GM19351 (cell line): ENCODE data around the gene SOX11.
"Not testable (repeated sequence)": the region's sequence is repeated elsewhere in the genome, so short reads cannot be mapped to it uniquely, and the experiment has no call there.

ENCODE experiments used
- ATAC-seq: cut with Tn5 transposase; IDR thresholded peaks from one replicate; pipeline ENCODE4 v1.9.1; 2021; ENCODE audit warnings: mild to moderate bottlenecking, moderate library complexity; ENCODE audit not compliant: unreplicated experiment

SOX11 gene

GRCh38 chr2:5691985-5692529, at the start of gene SOX11:
Gene SOX11 (plus strand): TSS chr2:5692384. CDS start chr2:5692722, 338 bp downstream.
- ATAC-seq: no peak

DNA sequence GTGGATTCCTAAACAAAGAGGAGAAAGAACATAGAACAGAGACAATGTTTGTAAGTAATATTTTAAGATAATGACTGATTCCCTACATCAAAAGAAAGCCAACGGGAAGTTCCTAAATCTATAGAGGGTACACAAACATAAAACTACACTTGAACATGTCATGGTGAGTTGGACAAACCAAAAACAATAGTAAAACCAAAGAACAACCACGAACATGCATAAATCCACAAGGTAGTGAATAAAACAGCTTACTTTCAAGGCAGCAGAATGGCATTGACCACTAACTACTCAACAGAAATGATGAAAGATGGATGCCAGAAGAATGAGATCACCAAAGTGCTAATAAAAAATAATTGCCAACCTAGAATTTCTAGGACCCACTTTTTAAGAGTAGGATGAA, 39.5 kb upstream of the SOX11 start:
- not testable (repeated sequence) for ATAC-seq

- ATAC-seq: not testable (repeated sequence)
Observed at GRCh38 chr2:5653756-5654155, 38.4 kb upstream of the SOX11 start.

DNA sequence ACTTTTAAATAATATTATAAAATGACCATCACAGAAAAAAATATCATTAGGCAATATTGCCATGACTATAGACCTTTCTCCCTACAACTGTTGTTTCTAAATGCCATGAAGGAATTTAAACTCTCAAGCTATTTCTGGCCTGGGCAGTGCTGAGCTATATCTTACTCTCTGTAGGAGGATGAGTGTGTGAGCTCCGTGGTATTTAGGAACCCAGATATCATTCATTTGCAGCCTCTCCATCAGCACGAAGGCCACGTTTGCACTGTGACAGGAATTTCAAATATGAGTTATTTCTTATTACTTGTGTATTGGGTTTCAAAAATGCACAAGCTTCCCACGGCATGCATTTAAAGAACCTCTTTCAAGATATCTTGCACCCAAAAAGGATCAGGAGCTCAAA, 35.0 kb upstream of the SOX11 start:
- ATAC-seq: no peak

DNA sequence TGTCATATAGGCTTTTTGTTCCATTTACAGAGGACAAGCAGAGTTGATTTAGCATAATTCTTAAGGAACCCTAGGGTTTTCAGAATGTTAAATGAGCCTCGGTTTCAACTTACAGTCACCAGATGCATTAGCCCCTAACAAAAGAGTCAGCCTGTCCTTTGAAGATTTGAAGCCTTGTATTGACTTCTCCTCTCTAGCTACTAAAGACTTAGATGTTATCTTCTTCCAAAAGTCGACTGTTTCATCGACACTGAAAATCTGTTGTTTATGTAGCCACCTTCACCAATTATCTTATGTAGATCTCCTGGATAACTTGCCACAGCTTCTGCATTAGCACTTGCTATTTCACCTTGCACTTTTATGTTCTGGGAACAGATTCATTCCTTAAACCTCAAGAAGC, 31.6 kb upstream of the SOX11 start:
- no peak for ATAC-seq

GRCh38 chr2:5661362-5661761, 30.8 kb upstream of the SOX11 start:
- ATAC-seq: no peak

DNA sequence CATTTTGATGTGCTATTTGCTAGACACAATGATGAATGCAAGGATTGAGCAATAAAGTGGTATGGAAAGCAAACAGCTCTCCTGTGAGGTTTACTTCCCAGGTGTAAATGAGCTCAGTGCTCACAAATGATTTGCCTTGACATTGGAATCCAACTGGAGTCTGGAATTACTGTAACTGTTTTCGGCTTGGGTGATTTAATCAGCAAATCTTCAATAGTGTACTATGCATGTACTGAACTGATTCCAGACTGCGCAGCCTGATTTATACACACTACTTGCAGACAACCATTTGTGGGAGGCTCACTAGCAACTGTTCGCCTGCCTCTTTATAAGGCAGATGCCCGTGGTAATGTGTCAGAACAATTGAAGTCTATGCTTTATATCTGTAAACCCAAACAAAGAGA, 27.9 kb upstream of the SOX11 start:
- ATAC-seq: no peak

- no peak for ATAC-seq
Observed at GRCh38 chr2:5665066-5665465, 27.1 kb upstream of the SOX11 start.

- ATAC-seq: no peak
Observed at GRCh38 chr2:5666798-5667197, 25.4 kb upstream of the SOX11 start.

- ATAC-seq: not testable (repeated sequence)
Observed at GRCh38 chr2:5667655-5668054, 24.5 kb upstream of the SOX11 start.

DNA sequence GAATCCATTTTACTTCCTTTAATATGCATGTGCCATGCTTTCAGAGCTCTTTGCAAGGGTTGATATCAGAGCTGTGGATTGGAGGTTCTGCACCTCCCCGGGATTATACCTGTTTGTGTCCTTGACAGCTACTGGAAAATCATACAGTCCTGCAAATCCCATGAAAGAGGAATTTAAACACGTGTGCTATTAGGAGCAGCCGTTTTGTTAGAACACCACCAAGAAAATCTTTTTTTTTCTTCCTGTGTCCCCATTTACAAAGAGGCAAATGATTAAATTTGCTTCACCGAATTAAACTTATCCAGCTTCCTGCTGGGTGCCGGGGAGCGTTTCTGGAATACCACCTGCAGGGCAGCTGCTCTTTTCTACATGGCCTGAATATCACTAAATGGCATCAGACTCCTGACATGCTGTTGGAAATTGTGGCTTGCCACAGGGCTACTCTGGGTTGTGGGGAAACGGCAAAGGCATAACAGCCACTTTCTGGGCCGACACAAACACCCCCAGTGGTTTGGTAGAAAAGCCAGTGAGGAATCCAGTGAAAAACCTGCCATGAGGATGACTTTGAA, 23.4 kb upstream of the SOX11 start:
- ATAC-seq: no peak

DNA sequence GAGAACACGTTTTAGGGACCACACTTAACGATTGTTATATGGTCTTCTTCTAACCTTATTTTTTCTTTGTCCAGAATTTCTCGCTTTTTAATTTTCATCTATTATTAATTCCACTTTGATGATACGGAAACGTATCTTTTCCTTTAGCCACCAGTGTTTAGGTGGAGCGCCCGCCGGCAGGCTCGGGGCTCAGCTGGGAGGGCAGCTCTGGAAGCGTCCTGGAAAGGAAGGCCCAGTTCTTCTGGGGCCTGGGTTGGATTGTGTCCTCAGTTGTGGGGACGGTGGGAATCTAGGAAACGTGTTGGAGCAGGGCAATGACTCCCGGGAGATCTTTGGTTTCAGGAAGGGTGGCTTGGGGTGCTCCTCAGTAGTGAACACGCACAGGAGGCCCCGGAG, 19.4 kb upstream of the SOX11 start:
- ATAC-seq: no peak

- ATAC-seq: no peak
Observed at GRCh38 chr2:5673145-5674025, 18.8 kb upstream of the SOX11 start.

DNA sequence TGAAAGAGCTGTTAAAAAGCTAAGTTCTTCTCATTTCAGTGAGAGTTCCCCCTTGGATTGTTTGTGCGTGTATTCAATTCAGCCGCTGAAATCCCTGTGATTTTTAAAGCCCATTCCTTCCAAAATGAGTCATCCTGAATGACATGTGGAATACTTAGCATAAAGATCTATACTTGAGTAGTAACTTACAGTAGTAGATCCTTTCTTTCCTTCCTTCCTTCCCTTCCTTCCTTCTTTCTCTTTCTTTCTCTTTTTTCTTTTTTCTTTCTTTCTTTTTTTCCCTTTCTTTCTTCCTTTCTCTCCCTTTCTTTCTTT, 18.2 kb upstream of the SOX11 start:
- no peak for ATAC-seq

GRCh38 chr2:5677133-5677532, 15.1 kb upstream of the SOX11 start:
- no peak for ATAC-seq

- ATAC-seq: no peak
Observed at GRCh38 chr2:5683471-5683870, 8.7 kb upstream of the SOX11 start.

- ATAC-seq: no peak
Observed at GRCh38 chr2:5685225-5685624, 7.0 kb upstream of the SOX11 start.

DNA sequence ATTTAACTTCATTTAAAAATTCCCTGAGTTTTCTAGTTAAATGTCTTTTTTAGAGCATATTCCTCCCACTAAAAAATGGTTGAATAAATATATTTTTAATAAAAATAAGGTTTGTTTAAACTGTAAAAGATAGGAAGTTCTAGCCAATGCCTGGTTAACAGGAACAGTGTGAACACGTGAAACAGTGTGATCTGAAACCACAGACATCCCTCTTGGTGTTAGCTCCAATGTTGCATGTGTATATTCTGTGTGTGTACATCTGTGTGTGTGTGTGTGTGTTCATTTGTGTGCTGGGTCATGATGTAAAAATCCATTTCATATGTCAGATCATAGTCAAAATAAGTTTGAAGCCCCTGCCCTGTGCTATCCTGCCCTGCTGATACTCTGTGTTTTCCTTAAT, 6.1 kb upstream of the SOX11 start:
- ATAC-seq: no peak

DNA sequence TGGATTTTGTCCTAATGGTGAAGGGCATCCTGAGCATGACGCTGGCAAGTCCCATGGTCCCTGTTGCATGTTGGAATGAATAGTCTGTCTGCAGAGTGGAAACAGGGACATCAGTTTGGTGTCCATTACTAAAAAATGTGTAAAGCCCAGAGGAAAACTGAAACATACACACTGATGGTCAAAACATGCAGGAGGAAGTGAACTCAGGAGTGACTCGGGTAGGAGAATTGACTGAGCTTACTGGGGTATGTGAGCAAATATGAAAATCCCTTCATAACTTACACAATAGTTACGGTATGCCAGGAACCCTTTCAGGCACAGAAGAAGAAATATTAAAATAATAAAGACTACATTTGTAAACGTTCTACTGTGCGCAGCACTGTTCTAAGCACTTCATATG, 5.6 kb upstream of the SOX11 start:
- no peak for ATAC-seq

DNA sequence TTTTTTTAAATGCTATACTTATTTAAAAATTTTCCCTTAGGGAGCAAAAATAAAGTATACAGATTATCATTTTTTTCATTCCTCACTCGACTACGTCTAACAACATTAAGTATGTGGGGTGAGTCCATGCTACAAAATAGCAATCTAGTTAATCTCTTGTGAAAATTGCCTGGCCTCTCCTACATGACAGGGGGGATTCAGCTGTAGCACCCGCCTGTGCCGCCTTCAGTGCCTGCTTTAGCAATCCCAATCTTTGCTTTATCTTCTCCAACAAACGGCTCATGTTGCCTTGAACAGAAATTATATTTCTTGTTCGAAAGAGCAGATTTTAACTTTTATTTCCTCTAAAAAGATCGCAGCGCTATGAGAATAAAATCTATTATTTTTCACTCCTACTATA, 2.4 kb upstream of the SOX11 start:
- no peak for ATAC-seq

GRCh38 chr2:5690286-5690685, 1.9 kb upstream of the SOX11 start:
- ATAC-seq: no peak

DNA sequence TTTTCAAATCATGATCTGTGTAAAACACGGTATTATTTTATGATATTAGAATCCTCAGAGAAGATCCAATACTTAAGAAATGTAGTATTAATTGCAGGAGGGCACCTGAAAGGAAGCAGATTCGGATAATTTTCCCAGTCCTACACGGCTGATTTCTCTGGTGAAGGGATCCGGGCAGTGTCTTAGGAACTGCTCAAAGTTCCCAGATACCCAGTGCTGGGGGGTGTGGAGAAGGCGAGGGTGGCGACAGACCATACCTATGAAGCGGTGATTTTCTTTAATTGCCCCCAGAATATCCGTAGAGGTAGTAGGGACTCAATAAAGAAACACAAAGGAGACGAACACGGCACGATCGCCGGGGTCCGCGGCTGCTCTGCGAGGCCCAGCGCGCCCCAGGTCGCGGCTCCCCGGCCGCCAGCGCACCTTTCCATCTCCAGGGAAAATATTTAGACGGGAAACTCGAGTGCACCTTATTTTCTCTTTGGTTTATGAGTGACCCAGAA, 1.4 kb upstream of the SOX11 start:
- no peak for ATAC-seq
